Common myeloid progenitor, CD34-positive (primary cell): ENCODE results near the gene SPN.
"Not testable (repeated sequence)": the region's sequence is repeated elsewhere in the genome, so short reads cannot be mapped to it uniquely, and the experiment has no call there.

Experiments used
- CTCF ChIA-PET: fragments of 350-600 bp; sonication (Branson Sonifier 250); formaldehyde crosslinking; loops from one replicate; lab custom pipeline; 2021; ENCODE audit warnings: antibody characterized with exemption; lab: Charles Lee
- POLR2A ChIA-PET: fragments of 350-600 bp; sonication (Branson Sonifier 250); formaldehyde crosslinking; loops from one replicate; lab custom pipeline; 2021; ENCODE audit warnings: antibody characterized with exemption; lab: Charles Lee
- DNase-seq, 3 donors: peaks; one replicate each; pipeline versions ENCODE4 v3.0.0 to v3.0.0-alpha.2; 2013
- H3K27ac ChIP-seq, 2 experiments: 1 replicate in 1 of 2; 2 replicates in 1 of 2; pipeline ENCODE4 v1.7.0; 2013; ENCODE audit warnings: inconsistent platforms in 2 of 2, low read length in 2 of 2, mild to moderate bottlenecking in 2 of 2, low read depth in 1 of 2, moderate library complexity in 1 of 2; ENCODE audit not compliant: severe bottlenecking in 2 of 2, insufficient read depth in 1 of 2, poor library complexity in 1 of 2
- H3K27me3 ChIP-seq, 5 experiments: replicated peaks in 2 of 5; 1 replicate in 3 of 5; 2 replicates in 2 of 5; pipeline versions ENCODE4 v1.6.1 to v1.7.0; 2013; ENCODE audit warnings: low read length in 4 of 5, mild to moderate bottlenecking in 2 of 5, moderate library complexity in 2 of 5, inconsistent platforms in 1 of 5; ENCODE audit not compliant: insufficient read depth in 5 of 5, control insufficient read depth in 4 of 5
- H3K36me3 ChIP-seq, 4 experiments: 1 replicate in 2 of 4; 2 replicates in 2 of 4; pipeline versions ENCODE4 v1.6.1 to v1.7.0; 2013; ENCODE audit warnings: low read length in 3 of 4, control low read depth in 1 of 4, mild to moderate bottlenecking in 1 of 4; ENCODE audit not compliant: control insufficient read depth in 4 of 4, insufficient read depth in 4 of 4
- H3K4me1 ChIP-seq, 4 experiments: 1 replicate in 3 of 4; 2 replicates in 1 of 4; pipeline versions ENCODE4 v1.6.1 to v1.7.1; 2013; ENCODE audit warnings: low read length in 3 of 4, mild to moderate bottlenecking in 3 of 4, control low read depth in 1 of 4, inconsistent platforms in 1 of 4, moderate library complexity in 1 of 4; ENCODE audit not compliant: control insufficient read depth in 4 of 4, insufficient read depth in 4 of 4; ENCODE audit errors: control extremely low read depth in 1 of 4
- H3K4me3 ChIP-seq, 7 experiments: 1 replicate in 4 of 7; 2 replicates in 3 of 7; pipeline versions ENCODE4 v1.5.1 to v1.7.0; 2013; ENCODE audit warnings: mild to moderate bottlenecking in 7 of 7, low read length in 6 of 7, moderate library complexity in 6 of 7, inconsistent platforms in 2 of 7, low read depth in 2 of 7, control low read depth in 1 of 7; ENCODE audit not compliant: insufficient read depth in 4 of 7, control insufficient read depth in 1 of 7; ENCODE audit errors: extremely low read depth in 1 of 7
- H3K9me3 ChIP-seq, 5 experiments: 1 replicate in 4 of 5; 2 replicates in 1 of 5; pipeline versions ENCODE4 v1.6.1 to v1.7.1; 2013; ENCODE audit warnings: low read length in 4 of 5, mild to moderate bottlenecking in 2 of 5, inconsistent platforms in 1 of 5, low read depth in 1 of 5, moderate library complexity in 1 of 5; ENCODE audit not compliant: control insufficient read depth in 4 of 5, insufficient read depth in 2 of 5; ENCODE audit errors: control extremely low read depth in 1 of 5
- WGBS: methylation state at CpG from one replicate; pipeline ENCODE4 v1.1.5; 2013; ENCODE audit not compliant: insufficient coverage; 5-methylcytosine and 5-hydroxymethylcytosine counted together

The SPN gene

GRCh38 chr16:29623253-29623652 is 39.8 kb upstream of the SPN start:
- CTCF ChIA-PET, H3K9me3 ChIP-seq, H3K27ac ChIP-seq, H3K4me3 ChIP-seq, POLR2A ChIA-PET, H3K36me3 ChIP-seq, DNase-seq, H3K27me3 ChIP-seq: not testable (repeated sequence)
- WGBS: no CpG with 5 or more reads among the region's 5 CpGs
- peaks cover 0 to 24% (median 19%) of the 10 kb centered on the region in 4 experiments for H3K4me1 ChIP-seq

- CTCF ChIA-PET: not testable (repeated sequence)
These were observed 37.9 kb upstream of the SPN start for GRCh38 chr16:29625114-29625513.

GRCh38 chr16:29626778-29627331 is 36.2 kb upstream of the SPN start:
- POLR2A ChIA-PET, H3K27ac ChIP-seq, H3K36me3 ChIP-seq, H3K27me3 ChIP-seq, CTCF ChIA-PET, H3K9me3 ChIP-seq: not testable (repeated sequence)
- Histone ChIP-seq H3K4me3 (peak overlapping the region in 3 of 7 experiments; percentile 34 to 57 (median 36)), H3K4me1 (peaks cover 0 to 32% (median 25%) of the 10 kb centered on the region in 4 experiments)
- WGBS: 41% methylated on average over 11 of the region's 16 CpGs
- DNase-seq: peak; percentile 44 to 88 (median 87)

More at GRCh38 chr16:29625114-29625513, 37.9 kb upstream of the SPN start:
- DNase-seq, H3K9me3 ChIP-seq, H3K36me3 ChIP-seq, POLR2A ChIA-PET, H3K4me3 ChIP-seq, H3K27ac ChIP-seq, H3K27me3 ChIP-seq: not testable (repeated sequence)
- WGBS: 29% methylated on average over 3 of the region's 4 CpGs
- peaks cover 0 to 32% (median 25%) of the 10 kb centered on the region in 4 experiments for H3K4me1 ChIP-seq

DNA sequence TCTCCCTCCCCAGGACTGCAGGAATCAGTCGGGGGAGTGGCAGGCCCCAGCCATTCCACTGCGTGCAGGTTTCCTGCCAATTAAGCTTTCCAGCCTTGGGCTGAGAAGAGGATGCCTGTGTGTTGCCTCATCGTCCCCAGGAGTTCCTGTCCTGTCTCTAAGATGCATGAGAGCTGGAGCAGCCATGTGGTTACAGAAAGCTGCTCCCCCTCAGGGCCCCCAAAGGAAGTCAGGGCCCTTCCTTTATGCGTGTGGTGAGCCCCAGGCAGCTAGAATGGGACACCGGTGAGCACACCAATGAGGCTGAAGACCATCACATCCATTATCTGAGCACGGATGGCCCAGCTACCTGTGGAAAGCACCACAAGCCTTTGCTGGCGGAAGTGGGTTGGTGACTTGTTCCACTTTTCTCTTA is 35.4 kb upstream of the SPN start:
- H3K27me3 ChIP-seq, CTCF ChIA-PET, H3K9me3 ChIP-seq, H3K36me3 ChIP-seq, H3K27ac ChIP-seq, POLR2A ChIA-PET: not testable (repeated sequence)
- Histone ChIP-seq H3K4me1 (peaks cover 0 to 32% (median 25%) of the 10 kb centered on the region in 4 experiments), H3K4me3 (peak overlapping the region in 1 of 7 experiments; percentile 28)
- DNase-seq: peak; percentile 42 to 91 (median 88)
- WGBS: no CpG with 5 or more reads among the region's 7 CpGs

DNA sequence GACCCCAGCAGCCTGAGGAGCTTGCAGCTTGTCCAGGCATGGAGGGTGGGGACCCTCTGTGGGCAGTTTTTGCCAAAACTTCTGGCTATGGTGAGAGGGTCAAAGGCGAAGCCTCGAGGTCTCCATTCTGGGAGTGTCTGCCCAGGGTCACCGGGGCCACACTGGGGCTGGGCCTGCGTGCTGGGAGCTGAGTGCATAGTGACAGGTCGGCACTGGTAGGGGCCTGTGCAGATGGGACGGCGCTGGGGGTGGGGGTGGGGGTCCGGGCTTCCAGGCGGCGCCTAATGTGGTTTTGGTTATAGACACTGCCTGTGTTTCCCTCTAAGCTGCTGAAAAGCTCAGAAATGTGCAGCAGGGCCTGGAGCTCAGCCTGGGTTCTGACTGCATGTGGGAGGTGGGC is 34.3 kb upstream of the SPN start:
- no CpG with 5 or more reads among the region's 10 CpGs for WGBS
- DNase-seq, H3K9me3 ChIP-seq, H3K27ac ChIP-seq, H3K36me3 ChIP-seq, H3K27me3 ChIP-seq, POLR2A ChIA-PET, CTCF ChIA-PET, H3K4me3 ChIP-seq: not testable (repeated sequence)
- H3K4me1 ChIP-seq: peaks cover 0 to 31% (median 25%) of the 10 kb centered on the region in 4 experiments

- H3K4me3 ChIP-seq, H3K27me3 ChIP-seq, H3K9me3 ChIP-seq, H3K27ac ChIP-seq, CTCF ChIA-PET, H3K36me3 ChIP-seq, DNase-seq, POLR2A ChIA-PET: not testable (repeated sequence)
- peaks cover 0 to 31% (median 25%) of the 10 kb centered on the region in 4 experiments for H3K4me1 ChIP-seq
- WGBS: 89% methylated on average over 5 of the region's 10 CpGs
These were observed 33.7 kb upstream of the SPN start for GRCh38 chr16:29629318-29629717.

DNA sequence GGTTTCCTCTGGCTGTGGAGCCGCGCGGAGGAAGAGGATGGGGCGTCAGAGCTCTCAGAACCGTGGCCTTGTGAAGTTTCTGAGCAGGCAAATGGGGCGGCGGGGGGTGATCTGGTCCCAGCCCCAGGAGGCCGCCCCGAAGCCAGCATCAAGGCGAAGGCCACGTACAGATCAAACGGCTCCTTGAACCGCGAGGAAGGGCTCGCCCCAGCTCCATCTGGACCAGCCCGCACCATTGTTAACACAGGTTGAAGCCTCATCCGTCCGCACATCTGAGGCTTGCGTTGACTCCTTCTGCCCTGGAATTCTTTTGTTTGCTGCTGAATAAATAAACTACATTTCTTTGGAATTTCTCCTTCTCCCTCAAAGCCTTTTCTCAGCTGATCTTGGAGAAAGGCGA is 31.4 kb upstream of the SPN start:
- H3K4me3 ChIP-seq, H3K27ac ChIP-seq, POLR2A ChIA-PET, DNase-seq, H3K27me3 ChIP-seq, CTCF ChIA-PET, H3K9me3 ChIP-seq, H3K36me3 ChIP-seq: not testable (repeated sequence)
- peaks cover 0 to 19% (median 16%) of the 10 kb centered on the region in 4 experiments for H3K4me1 ChIP-seq
- 96% methylated on average over 12 of the region's 20 CpGs for WGBS
